ENCODE results near the gene SAC3D1. TPM values are rescaled to one million over a fixed set of nuclear protein-coding genes. Genes with fewer than 3 reads are reported as not detected.
A peak's percentile ranks its signal among the peaks of the same experiment; 100 is the strongest.

SAC3D1 gene
- total and polyA plus RNA-seq, 9 of the 15 experiments (the other 6 are each of a cell fraction or from before 2014, with no cell fraction given): 0.20 to 35.2 (median 5.8) TPM

- no peak for TF ChIP-seq ZNF449 (CRISPR knock-in tag; IDR thresholded peaks at IDR 0.05)
- no peak; the same call in 1 of the 2 replicates for TF ChIP-seq JUND (IDR thresholded peaks at IDR 0.05; ENCODE audit: borderline replicate concordance, low read depth, low read length)
- TF ChIP-seq JUND (tag; IDR thresholded peaks at IDR 0.05; ENCODE audit: borderline replicate concordance, low read depth, low read length): no peak
- TF ChIP-seq TRIM25 (IDR thresholded peaks at IDR 0.05; ENCODE audit: borderline replicate concordance): no peak
- no peak for TF ChIP-seq CHAMP1 (IDR thresholded peaks at IDR 0.05)
- TF ChIP-seq PTBP1 (IDR thresholded peaks at IDR 0.05; ENCODE audit: low read depth, low read length): no peak
- TF ChIP-seq POU5F1 (IDR thresholded peaks at IDR 0.05; ENCODE audit: borderline replicate concordance, low read depth, low read length, partially characterized antibody): no peak
- TF ChIP-seq IFI16 (CRISPR knock-in tag; IDR thresholded peaks at IDR 0.05): no peak
- no peak for TF ChIP-seq ZNF280B (CRISPR knock-in tag; IDR thresholded peaks at IDR 0.05)
- TF ChIP-seq JUN (IDR thresholded peaks at IDR 0.05; ENCODE audit: borderline replicate concordance, low read depth, low read length): no peak
- TF ChIP-seq JUN (CRISPR knock-in tag; IDR thresholded peaks at IDR 0.05; ENCODE audit: borderline replicate concordance): no peak
- TF ChIP-seq BRD9 (IDR thresholded peaks at IDR 0.05; ENCODE audit: low read depth, partially characterized antibody): no peak
- TF ChIP-seq ETV6 (IDR thresholded peaks at IDR 0.05; ENCODE audit: borderline replicate concordance in 1 of 2, low read depth in 2 of 2, low read length in 1 of 2): no peak
- TF ChIP-seq ETV6 (CRISPR knock-in tag; IDR thresholded peaks at IDR 0.05; ENCODE audit: borderline replicate concordance): peak; percentile 87; the same call in 1 of the 2 replicates
- TF ChIP-seq TRIM28 (IDR thresholded peaks at IDR 0.05): no peak
- no peak for TF ChIP-seq FOXO4 (CRISPR knock-in tag; IDR thresholded peaks at IDR 0.05)
- TF ChIP-seq CBX8 (IDR thresholded peaks at IDR 0.05; ENCODE audit: borderline replicate concordance, extremely low read depth, low read depth, low read length, poor library complexity, severe bottlenecking): no peak
- TF ChIP-seq ZEB2 (IDR thresholded peaks at IDR 0.05): no peak
Observed at GRCh38 chr11:65040847-65041622, at the start of gene SAC3D1 (continued).
